Inferior parietal cortex (tissue), 1 donor: ENCODE measurements around the gene ITGA11.

Source experiments
- DNase-seq: peaks from one replicate; pipeline ENCODE4 v3.0.0-alpha.2; 2016; ENCODE audit errors: extremely low spot score

ITGA11 gene

DNA sequence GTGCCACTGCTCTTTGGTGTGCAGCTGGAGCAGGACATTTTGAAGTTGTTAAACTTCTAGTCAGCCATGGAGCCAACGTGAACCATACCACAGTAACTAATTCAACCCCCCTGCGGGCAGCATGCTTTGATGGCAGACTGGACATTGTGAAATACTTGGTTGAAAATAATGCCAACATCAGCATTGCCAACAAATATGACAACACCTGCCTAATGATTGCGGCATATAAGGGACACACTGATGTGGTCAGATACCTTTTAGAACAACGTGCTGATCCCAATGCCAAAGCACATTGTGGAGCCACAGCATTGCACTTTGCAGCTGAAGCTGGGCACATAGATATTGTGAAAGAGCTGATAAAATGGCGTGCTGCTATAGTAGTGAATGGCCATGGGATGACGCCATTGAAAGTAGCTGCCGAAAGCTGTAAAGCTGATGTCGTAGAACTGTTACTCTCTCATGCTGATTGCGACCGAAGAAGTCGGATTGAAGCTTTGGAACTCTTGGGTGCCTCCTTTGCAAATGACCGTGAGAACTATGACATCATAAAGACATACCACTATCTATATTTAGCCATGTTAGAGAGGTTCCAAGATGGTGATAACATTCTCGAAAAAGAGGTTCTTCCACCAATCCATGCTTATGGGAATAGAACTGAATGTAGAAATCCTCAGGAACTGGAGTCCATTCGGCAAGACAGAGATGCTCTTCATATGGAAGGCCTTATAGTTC is 142.2 kb downstream of the ITGA11 start:
- no peak for DNase-seq

GRCh38 chr15:68289057-68289456 is 142.9 kb downstream of the ITGA11 start:
- DNase-seq = no peak

- DNase-seq = no peak
Measured at GRCh38 chr15:68286256-68286655, 145.7 kb downstream of the ITGA11 start.

DNA sequence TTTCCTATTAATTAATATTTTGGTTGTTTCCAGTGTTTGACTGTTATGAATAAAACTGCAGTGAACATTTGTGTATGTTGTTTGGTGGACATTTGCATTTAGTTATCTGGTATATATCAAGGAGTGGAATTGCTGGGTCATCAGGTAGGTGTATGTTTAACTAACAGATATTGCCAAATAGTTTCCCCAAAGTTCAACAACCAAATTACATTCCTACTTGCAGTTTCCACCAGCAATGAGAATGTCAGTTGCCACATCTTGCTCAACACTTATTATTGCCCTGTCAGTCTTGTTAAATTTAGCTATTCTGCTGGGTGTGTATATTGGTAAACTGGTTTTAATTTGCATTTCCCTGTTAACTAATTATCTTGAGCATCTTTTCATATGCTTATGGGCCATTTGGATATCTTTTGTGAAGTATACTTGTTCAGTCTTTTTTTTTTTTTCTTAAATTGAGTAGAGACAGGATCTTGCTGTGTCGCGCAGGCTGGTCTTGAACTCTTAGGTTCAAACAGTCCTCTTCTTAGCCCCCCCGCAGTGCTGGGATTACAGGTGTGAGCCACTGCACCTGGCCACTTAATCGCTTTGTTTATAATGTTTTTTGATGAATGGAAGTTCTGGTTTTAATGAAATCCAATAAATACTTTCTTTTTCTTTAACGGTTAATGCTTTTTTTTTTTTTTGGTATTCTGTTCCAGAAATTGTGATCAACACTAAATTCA is 146.5 kb downstream of the ITGA11 start:
- DNase-seq = no peak

DNA sequence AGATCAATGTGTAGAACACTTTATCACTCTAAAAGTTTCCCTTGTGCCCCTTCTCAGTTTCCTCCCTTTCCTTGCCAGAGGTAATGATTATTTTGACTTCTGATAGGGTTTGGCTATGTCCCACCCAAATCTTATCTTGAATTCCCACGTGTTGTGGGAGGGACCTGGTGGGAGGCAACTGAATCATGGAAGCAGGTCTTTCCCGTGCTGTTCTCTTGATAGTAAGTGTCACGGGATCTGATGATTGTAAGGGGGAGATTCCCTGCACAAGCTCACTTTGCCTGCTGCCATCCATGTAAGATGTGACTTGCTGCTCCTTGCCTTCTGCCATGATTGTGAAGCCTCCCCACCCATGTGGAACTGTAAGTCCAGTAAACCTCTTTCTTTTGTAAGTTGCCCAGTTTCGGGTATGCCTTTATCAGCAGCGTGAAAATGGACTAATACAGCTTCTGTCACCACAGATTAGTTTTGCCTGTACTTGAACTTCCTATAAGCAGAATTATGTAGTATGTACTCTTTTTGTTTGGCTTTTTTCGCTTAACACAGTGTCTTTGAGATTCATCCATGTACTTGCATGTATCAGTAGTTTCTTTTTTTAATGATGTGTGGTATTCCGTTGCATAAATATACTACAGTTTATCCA is 147.2 kb downstream of the ITGA11 start:
- no peak for DNase-seq

DNA sequence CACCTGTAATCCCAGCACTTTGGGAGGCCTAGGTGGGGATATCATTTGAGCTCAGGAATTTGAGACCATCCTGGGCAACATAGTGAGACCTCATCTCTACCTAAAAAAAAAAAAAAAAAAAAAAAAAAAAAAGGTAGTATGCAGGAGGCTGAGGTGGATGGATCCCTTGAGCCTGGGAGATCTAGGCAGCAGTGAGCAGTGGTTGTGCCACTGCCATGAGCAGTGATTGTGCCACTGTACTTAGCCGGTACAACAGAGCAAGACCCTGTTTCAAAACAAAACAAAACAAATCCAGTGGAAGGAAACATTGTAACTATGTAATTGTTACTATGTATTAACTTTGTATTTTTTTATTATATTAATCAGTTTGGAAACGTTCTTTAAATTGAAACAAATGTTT is 148.6 kb downstream of the ITGA11 start:
- no peak for DNase-seq

GRCh38 chr15:68281008-68281407 is 151.0 kb downstream of the ITGA11 start:
- DNase-seq = no peak

DNA sequence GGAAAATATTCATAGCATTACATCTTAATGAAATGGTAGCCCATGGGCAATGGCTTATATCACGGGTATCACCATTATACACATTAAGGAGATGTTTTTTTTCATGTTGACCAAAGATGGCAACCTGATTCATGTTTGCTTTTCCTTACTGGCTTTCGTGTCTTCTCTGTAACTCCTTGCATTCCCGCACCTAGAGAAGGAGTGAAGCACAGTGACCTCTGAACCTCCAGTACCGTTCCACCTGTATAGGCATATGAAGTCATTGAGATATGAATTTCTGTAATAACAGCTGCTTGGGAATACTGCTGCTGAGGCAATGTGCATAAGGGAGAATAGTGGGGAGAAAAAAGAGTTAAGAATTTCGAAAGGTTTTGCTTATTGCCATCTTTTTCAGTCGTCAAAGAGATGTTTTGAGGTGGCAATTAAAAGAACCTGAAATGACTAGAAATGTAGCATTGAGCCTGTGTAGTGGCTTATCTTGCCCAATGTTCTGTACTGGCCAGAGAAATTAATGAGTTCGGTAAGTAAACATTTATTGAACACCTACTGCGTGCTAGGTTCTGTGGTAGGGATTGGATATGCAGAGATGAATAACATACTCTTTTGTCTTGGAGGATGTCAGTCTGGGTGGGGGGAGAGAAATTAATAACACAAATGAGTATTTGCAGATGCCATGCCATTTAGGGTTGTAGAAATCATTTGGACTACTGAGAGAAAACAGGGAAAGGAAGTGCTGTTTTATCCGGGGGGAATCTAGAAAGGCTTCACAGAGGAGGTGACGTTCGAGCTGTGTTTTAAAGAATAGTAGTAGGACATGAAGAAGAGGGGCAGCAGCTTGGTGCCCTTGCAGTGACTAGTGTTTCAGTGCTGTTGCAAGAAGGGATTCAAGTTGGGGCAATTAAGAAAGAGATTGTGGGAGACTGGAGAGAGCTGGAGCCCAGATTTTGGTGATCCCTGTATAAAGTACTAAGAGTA is 151.9 kb downstream of the ITGA11 start:
- no peak for DNase-seq

DNA sequence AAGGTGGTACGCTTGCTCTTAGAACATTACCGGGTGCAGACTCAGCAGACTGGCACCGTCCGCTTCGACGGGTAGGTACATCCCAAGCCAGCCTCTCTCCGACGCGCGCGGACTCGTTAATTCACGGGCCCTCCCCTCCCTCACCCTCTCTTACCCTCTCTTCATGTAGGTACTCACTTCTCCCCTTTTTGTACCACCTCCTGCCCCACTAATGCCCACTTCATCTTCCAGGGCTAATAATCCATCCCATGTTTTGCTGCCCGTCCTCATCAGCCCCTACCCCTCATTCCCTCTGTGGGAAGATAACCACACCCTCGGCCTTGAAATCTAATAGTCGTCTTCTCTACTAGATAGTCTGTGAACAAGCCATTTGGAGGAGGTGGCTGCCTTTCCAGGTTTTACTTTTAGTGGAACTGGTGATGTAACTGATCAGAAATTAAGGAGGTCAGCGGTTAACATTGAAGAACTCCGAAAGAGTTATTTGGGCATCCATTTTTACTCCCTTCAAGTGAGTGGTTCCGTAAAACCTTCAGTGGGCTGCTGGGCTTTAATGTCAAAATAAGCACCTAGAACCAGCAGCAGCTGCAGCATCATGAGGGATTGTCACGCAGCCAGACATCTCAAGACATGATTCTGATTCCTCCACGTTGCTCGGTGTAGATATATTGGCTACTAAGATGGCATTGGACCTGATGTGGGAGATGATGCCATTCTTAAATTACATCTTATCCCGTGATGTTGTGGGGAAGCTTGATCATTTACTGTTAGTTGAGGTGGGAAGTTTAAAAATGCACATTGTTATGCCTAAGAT is 153.2 kb downstream of the ITGA11 start:
- DNase-seq = no peak

- no peak for DNase-seq
Measured at GRCh38 chr15:68278345-68278594, 153.7 kb downstream of the ITGA11 start.

DNA sequence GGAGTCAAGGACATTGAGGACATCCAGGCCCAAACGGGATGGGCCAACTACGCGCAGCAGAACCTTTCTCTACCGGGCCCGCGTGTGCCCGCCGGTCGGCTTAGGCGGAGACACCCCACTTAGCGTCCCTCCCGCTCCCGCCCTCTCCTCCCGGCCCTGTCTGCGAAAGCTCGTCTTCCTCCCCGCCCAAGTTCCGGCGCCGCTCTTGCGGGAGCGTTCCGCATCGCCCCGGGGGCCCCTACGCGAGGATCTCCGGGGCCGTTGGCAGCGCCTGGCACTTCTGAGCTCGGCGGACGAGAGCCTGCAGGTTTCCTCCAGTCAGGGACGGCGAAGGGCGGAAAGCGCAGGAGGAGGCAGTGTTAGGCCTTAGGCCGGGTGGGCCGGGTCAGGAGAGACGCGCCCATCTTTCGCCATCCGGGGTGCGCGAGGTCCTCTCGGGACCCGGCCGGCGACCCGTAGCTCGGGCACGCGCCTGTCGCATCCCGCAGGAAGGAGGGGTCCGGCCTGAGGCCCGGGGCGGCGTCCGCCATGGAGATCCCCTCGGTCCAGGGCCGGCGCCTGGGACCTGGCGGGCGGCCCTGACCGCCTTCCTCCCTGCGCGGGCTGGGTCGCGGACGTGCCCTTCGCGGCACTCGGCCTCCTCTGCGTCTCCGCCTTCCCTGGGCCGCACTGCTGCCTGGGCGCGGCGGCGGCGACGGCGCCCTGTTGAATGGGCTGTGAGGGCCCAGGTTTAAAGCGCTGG is 154.2 kb downstream of the ITGA11 start, which contains the start of gene FEM1B:
Gene FEM1B (plus strand): TSS at position 143 of the 742 bp plus-strand sequence. CDS start 673 bp downstream, outside the sequence.
- peak; percentile 92 for DNase-seq

GRCh38 chr15:68277131-68277602 is 154.8 kb downstream of the ITGA11 start:
- peak; percentile 68 for DNase-seq

DNA sequence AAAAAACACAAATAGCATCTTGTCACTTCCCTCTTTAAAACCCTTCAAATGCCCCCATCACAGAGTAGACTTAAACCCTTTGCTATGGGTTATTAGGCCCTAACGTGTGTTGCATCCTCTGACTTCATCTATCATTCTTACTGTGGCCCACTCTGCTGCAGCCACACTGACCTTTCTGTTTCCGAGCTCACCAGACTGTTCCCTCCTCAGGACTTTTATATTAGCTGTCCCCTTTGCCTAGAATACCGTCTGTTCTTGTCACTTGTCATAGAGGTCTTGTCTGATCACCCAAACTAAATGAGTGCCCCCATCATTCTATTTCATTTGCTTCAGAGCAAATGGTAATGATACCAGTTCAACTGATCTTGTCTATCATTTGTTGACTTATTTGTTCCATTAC is 155.3 kb downstream of the ITGA11 start:
- DNase-seq = no peak

DNA sequence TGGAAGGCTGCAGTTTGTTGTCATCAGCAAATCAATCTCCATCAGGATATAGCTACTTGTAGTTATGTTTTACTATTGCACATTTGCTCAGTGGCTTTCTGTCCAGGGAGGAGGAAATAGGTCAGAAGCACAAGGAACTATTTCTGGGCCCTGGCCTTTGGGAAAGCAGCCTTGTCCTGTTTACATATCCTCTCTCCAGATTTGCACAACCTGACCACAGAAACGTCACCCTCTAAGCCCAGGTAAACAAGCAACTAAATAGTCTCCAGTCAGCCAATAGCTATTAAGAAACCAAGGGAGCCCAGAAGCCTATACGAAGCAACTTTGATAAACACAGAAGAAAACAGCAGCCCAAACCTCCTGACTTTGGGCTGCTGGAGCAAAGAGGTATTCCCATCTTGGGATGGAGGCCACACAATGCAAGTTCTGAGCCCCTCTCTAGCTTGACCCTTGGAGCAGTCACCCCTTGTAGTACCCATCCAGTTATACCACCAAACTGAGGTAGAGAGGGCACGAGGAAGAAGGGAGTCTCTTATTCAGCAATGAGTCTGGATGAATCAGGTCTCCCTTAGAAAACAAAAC is 156.7 kb downstream of the ITGA11 start:
- DNase-seq = no peak

GRCh38 chr15:68274201-68274848 is 157.6 kb downstream of the ITGA11 start:
- no peak for DNase-seq

DNA sequence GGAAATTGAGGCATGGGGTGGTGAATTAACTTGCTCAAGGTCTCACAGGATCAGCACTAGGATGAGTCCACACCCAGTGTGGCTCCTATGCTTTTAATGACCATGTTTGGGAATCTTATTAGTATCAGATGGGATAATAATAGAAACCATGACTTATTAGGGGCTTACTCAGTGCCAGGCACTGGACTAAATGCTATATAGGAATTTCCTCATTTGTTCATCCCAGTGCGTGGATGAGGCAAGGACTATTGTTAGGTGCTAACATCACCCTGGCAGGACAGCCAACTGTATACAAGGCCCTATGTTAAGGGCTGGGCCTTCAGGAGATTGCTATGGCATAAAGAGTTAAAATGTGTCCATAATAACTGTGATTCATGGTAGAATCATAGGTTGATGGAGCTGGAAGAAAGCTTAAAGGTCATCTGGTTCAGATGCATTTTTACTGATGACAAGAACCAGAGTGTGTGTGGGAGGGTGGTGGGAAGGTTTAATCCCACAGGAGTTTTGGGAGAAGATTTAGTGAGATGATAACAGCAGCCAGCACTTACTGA is 159.2 kb downstream of the ITGA11 start:
- no peak for DNase-seq

- DNase-seq = peak; percentile 63
Measured at GRCh38 chr15:68271854-68272471, 160.0 kb downstream of the ITGA11 start.

- no peak for DNase-seq
Measured at GRCh38 chr15:68268405-68268804, 163.6 kb downstream of the ITGA11 start.
